A673 (cell line): ENCODE results near the gene SPATS2L.

Experiments
- CTCF ChIP-seq: fragments of 300-800, 200-600 bp; sonication (generic); conservative IDR thresholded peaks from 2 replicates; pipeline ENCODE4 v1.5.1; 2017; ENCODE audit warnings: low read depth, mild to moderate bottlenecking, antibody characterized with exemption, low read length, moderate library complexity, mixed read lengths
- EZH2 ChIP-seq: fragments of 200-600 bp; sonication (generic); IDR thresholded peaks from 2 replicates; pipeline ENCODE4 v1.6.1; 2017; ENCODE audit warnings: borderline replicate concordance, low read depth, mild to moderate bottlenecking, mixed read lengths, antibody characterized with exemption, low read length; ENCODE audit not compliant: poor library complexity, severe bottlenecking

DNA sequence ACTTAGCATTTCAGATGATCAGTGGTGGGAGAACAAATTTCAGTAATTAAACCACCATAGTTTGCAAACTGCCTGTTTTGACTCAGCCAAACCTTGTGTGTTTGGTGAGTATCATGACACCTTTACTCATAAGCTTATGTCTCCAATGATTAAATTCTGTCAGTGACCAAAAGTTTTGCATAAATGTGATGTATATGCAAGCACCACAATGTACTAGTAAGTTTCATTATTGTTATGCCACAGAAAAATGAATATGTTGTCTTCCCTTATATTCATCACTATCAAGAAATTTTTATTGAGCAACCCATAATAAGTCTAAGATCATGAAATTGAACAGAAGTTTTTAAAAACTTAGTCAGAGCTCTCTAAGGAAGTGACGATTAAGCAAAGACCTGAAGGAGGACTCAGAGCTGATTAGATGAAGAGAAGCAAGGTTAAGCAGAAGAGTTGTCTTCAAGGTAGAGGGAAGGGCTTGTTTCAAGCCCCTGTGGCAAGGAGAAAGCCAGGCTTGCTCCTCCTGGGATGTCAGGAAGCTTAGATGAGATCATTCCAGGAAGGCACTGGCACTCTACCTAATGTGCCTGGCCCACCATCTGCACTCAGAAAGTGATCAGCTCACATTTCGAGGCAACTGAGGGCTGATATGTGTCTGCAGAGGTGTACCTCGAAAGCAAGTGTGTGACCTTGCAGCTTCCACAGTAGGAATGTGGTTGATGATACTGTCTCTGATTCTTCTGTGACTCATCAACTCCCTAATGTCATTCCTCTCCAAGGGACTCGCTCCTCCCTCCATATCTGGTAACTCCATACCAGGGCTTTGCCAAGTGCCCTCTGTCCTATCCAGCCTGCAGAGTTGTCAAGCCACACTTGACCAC, 148.7 kb downstream of the SPATS2L start:
- no peak for TF ChIP-seq CTCF
- no peak for TF ChIP-seq EZH2
